Measurements from ENCODE around the gene SHROOM3.

DNA sequence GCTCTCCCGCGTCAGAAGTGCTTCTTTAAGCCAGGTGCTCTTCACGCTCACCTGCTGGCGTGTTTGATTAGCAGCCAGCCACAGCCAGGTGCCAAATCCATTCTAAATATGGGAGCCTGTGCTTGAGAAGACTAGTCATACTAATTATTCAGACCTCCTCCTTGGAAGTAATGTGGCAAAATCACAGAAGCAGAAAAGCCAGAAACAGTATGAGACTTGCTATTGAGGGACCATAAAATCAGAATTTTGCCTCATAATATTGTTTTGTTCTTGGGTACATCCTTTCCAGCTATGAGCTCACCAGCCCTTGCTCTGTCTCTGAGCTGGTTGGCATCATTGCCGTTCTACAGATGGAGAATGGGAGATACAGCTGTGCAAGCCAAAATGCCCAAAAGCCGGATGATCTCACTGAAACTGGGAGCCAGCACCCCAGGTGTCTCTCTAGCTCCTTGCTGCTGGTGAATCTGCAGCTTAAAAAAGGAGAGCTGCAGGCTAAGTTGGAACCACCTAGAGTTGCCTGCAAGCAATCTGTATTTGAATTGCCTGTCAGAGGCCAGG is 205.4 kb downstream of the SHROOM3 start:
- no peak for TF ChIP-seq EP300 (IDR thresholded peaks at IDR 0.05)
- no peak for TF ChIP-seq CTCF (IDR thresholded peaks at IDR 0.05)
- no peak for TF ChIP-seq POLR2A (IDR thresholded peaks at IDR 0.05)
